GM10266 (cell line): ENCODE measurements around the gene AACS.

Experiments used
- DNase-seq: peaks from one replicate; pipeline ENCODE4 v3.0.0; 2012; ENCODE audit errors: extremely low spot score
- TF ChIP-seq, protein P1 (sequence below): IDR thresholded peaks from 2 replicates; pipeline ENCODE4 v1.5.1; 2012; ENCODE audit warnings: mild to moderate bottlenecking, low read depth; ENCODE audit not compliant: control insufficient read depth, insufficient read depth; ENCODE audit errors: missing control alignments

AACS gene

DNA sequence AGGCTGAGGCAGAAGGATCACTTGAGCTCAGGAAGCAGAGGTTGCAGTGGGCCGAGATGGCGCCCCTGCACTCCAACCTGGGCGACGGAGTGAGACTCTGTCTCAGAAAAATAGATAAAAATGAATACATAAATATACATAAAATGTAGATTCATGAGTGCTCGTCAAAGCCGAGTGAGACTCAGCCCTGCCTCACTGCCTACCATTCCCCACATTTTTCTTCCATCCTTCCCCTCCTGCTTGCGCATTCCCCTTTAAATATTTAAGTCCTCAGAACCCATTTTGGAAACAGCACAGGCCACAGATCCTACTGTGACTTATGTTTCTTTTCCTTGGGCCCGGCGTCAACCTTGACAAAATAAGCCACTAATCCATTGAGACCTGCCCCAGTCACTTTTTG is 31.9 kb upstream of the AACS start:
- TF ChIP-seq, protein P1, sequence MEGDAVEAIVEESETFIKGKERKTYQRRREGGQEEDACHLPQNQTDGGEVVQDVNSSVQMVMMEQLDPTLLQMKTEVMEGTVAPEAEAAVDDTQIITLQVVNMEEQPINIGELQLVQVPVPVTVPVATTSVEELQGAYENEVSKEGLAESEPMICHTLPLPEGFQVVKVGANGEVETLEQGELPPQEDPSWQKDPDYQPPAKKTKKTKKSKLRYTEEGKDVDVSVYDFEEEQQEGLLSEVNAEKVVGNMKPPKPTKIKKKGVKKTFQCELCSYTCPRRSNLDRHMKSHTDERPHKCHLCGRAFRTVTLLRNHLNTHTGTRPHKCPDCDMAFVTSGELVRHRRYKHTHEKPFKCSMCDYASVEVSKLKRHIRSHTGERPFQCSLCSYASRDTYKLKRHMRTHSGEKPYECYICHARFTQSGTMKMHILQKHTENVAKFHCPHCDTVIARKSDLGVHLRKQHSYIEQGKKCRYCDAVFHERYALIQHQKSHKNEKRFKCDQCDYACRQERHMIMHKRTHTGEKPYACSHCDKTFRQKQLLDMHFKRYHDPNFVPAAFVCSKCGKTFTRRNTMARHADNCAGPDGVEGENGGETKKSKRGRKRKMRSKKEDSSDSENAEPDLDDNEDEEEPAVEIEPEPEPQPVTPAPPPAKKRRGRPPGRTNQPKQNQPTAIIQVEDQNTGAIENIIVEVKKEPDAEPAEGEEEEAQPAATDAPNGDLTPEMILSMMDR, result no peak
- no peak for DNase-seq

DNA sequence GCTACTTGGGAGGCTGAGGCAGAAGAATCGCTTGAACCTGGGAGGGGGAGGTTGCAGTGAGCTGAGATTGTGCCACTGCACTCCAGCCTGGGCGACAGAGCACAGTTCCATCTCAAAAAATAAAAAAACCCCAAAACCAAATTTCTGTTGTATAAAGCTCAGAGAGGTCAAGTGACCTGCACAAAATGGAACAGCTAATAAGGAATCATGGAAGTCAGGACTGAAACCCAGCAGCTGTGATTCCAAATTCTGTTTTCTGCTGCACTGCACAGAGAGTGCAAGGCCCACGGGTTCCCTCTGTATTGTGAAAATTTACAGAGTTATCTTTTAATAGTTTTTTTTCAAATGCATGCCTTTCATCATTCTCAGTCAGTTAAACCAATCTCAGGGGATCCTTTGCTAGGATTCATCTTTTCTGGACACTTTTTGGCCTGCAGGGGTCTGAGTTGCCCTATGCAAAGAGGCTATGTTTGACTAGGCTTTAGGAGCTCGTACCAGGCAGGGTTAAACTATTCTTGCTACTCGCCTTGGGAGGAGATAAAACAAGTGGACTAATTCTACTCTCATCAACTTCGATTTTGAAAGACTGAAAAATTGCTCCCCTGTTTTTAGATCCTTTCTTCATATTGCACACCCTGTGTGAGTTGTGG is 26.1 kb upstream of the AACS start:
- TF ChIP-seq, protein P1, result no peak
- no peak for DNase-seq

DNA sequence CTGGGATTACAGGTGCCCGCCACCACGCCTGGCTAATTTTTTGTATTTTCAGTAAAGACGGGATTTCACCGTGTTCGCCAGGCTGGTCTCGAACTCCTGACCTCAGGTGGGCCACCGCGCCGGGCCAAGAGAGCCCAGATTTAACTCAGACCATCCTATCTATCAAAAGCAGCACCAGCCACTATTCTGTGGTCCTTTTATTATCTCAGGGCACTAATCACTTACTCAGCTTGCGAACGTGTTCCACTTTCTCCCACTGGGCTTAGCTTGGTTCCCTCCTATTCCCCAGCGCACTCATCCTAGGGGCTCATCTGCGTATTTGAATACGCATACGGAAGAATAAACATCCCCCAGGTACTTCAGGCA is 16.2 kb upstream of the AACS start:
- DNase-seq, result no peak
- TF ChIP-seq, protein P1, result no peak

DNA sequence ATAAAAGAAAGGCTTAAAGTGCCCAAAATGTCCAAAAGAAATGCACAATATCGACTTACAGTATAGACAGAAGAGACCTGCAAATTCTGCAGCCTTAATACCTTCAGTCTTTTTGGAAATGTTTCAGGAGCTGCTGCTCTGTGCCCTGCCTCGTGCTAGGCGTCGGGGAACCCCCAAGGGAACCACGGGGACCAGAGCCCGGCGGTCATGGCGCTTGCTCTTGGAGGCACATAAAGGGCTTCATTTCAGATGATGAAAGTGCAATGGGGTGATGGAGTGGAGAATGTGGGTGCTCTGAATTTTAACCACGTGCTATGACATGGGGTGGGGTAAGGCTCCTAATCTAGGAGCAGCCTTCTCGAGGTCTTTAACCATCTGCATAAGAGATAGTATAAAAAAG is 14.8 kb upstream of the AACS start:
- no peak for DNase-seq
- TF ChIP-seq, protein P1, result no peak

DNA sequence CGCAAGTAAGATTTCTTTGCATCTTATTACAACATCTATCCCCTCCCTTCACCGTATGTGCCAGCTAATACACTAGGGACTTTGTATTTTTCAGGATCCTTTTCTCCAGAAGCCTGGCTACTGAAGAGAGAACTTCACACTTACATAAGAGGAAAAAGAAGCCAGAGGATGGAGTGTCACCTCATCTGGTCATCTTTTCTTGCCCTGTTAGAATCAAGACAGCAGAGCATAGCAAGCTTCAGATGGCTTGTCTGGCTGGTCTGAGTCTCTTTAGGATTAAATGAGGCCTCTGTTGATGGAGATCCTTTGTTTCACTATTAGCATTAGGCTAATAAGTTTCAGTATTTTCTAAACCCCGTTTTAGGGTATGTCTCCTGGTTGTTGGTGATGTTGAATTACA is 14.4 kb upstream of the AACS start:
- no peak for DNase-seq
- TF ChIP-seq, protein P1, result no peak

DNA sequence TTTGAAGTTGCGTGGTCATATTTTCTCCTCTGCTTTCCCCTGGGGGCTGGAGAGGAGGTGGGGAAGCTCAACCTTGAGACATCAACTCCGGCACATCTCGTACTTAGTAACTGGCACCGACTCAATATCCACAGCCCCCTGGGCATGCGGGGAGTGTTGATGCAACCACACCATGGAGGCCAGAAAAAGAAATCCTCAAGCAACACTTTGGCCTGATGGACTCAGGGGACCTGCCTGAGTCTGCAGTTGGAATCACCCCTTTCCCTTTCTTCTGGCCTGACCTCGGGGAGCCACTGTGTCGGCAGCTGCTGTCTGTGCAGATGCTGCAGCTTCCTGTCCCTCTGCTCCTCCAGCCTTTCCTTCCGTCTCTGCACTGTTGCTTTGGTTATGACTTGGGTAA is 11.4 kb upstream of the AACS start:
- TF ChIP-seq, protein P1, result no peak

DNA sequence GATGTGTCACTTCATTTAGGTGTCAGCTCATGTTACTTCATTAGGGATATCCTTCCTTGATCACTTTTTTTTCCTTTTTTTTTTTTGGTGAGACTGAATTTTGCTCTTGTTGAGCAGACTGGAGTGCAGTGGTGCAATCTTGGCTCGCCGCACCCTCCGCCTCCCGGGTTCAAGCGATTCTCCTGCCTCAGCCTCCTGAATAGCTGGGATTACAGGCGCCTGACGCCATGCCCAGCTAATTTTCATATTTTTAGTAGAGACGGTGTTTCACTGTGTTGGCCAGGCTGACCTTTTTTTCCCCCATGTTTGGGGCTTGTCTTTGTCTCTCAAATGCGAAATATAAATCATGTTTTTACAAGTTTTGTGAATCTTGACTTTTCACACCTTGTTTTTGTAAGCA is 9.6 kb upstream of the AACS start:
- TF ChIP-seq, protein P1, result no peak
- DNase-seq, result no peak

More for the DNA sequence above, 11.4 kb upstream of the AACS start:
- no peak for DNase-seq
